GM18517 (cell line): ENCODE data around the gene IL36B.

Experiments
- ATAC-seq: cut with Tn5 transposase; IDR thresholded peaks from one replicate; pipeline ENCODE4 v1.9.1; 2021; ENCODE audit warnings: mild to moderate bottlenecking, moderate library complexity; ENCODE audit not compliant: unreplicated experiment

IL36B gene

GRCh38 chr2:113056521-113056920, 3.9 kb upstream of the IL36B start:
- no peak for ATAC-seq

GRCh38 chr2:113054066-113054465, 1.4 kb upstream of the IL36B start:
- ATAC-seq = no peak

DNA sequence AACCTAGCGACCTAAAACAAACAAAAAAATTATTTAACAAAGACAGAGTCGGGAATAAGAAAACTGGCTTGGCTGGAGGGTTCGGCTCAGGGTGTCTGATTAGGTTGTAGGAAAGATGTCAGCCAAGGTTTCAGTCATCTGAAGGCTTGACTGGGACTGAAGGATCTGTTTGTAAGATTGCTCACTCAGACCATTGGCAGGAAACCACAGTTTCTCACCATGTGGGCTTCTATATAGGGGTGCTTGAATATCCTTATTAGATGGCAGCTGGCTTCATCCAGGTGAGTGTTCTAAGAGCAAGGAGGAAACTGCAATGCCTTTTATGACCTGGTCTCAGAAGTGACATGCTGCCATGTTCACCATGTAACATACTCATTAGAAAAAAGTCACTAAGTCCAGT, 999 bp upstream of the IL36B start:
- ATAC-seq = no peak

- no peak for ATAC-seq
These were observed 1.5 kb downstream of the IL36B start for GRCh38 chr2:113050921-113051895.

DNA sequence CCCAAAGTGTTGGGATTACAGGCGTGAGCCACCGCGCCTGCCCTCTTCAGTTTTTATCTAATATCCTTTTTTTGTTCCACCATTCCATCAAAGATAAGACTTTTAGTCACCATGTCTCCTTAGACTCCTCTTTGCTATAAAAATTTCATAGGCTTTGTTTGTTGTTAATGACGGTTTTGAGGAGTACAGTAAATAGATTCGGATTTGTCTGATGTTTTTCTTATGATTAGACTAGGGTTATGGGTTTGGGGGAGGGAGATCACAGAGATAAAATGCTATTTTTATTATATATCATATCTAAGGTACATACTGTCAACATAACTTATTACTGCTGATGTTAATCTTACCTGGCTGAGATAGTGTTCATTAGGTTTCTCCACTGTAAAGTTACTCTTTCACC, 6.2 kb downstream of the IL36B start:
- ATAC-seq = no peak

- no peak for ATAC-seq
These were observed 10.8 kb downstream of the IL36B start for GRCh38 chr2:113041871-113042270.

- ATAC-seq = no peak
These were observed 12.9 kb downstream of the IL36B start for GRCh38 chr2:113039719-113040118.

DNA sequence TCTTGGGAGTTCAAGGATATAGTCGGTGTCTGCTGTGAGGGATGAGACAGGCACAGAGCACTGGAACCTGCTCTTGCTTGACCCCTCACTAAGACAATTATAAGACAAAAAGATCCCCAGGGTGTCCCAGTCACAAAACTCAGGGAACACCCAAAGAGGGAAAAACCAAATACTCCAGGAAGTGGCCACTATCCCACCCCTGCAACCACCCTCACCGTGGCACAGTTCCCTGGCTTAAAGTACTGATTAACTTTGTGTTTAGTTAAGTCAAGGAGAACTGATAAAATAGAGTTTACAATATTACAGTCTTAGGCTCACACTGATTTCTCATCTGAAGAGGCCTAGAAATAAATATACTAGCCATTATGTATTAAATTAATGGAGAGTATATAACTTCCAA, 13.5 kb downstream of the IL36B start:
- no peak for ATAC-seq

- no peak for ATAC-seq
These were observed 14.4 kb downstream of the IL36B start for GRCh38 chr2:113038291-113038690.

DNA sequence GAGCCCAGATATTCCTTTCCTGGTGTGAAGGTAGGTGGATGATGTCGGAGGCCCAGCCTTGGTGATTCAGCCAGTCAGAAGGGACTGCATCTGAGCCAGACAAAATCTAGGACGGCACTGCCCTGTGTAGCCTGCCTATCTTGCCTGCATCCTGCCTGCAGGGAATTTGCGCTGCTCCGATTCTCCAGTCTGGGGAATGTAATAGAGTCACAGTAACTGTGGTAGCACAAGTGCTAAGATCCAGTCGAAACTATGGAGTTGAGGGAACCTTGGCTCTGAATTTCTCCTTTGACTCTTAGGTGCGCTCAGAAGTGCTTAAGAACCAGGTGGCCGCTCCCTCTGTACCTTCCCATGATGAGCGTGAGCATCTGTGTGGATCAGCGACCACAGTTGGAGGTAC, 15.9 kb downstream of the IL36B start:
- no peak for ATAC-seq

- no peak for ATAC-seq
These were observed 18.7 kb downstream of the IL36B start for GRCh38 chr2:113034016-113034415.

DNA sequence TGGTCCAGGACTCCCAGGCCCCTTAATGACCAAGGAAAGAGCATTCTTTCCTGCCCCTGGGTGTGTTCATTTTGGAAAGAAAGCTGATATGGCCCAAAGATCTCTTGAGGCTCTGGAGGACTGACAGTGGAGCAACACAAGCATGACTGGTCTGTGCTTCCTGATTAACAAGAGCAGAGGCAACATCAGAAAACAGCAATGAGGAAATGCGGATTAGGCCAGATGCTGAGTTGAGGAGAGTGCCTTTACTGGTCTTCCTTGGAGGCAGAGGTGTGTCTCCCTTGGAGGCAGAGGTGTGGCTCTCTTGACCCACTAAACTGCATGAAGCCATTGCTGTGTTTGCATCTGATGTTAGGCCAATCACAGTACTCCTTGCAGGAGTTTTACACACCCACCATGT, 19.9 kb downstream of the IL36B start:
- ATAC-seq = no peak

- ATAC-seq = no peak
These were observed 24.6 kb downstream of the IL36B start for GRCh38 chr2:113028112-113028511.

DNA sequence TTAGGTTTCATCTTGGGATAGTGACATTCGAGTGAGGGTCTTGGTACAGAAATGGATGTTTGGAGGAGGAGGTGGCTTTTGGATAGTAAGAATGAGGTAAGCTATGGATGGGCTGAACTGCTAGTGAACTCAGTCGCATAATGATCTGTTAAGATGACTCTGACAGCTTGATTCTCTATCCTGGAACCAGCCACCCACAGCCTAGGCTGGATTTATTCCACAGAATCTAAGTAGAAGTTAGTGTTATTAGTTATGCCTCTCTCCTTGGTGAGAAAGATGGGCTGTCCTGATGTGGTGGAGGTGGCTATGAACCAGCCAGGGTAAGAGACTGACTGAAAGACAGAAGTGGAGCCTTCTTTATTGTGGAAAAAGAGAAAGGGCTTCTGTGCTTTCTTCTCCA, 25.0 kb downstream of the IL36B start:
- no peak for ATAC-seq

- ATAC-seq = no peak
These were observed 26.9 kb downstream of the IL36B start for GRCh38 chr2:113025737-113026136.

DNA sequence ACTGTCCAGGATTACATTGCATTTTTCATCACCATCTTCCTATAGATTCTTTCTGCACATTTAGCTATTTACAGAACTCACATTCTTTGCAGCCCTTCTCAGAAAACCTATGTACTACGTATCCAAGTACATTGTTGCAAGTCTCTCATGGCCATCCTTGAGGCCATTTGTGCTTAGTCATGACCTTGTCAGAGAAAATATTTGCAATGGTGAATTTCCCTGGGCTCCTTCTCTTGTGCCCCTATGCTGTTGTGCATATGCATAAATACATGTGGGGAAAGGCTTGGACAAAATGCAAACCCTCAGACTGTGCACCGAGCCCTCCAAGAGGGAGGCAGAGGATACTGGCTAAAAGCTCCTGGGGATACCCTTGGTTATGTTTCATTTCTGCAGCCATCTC, 27.9 kb downstream of the IL36B start:
- ATAC-seq = no peak

DNA sequence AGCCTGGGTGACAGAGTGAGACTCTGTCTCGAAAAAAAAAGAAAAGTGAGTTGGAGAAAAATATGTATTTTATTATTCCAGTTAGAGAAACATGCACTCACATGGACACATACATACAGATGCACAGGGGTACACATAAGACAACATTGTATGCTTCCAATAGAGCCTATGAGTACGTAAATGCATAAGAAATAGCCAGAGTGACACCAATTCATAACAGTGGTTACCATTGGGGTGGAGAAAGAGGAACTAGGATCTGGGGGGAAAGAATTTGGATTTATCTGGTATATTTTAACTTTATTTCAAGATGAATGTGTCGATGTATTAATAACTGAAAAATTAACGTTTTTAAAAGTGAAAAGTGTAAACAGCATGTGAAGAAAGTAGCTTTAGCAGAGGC, 31.4 kb downstream of the IL36B start:
- no peak for ATAC-seq

DNA sequence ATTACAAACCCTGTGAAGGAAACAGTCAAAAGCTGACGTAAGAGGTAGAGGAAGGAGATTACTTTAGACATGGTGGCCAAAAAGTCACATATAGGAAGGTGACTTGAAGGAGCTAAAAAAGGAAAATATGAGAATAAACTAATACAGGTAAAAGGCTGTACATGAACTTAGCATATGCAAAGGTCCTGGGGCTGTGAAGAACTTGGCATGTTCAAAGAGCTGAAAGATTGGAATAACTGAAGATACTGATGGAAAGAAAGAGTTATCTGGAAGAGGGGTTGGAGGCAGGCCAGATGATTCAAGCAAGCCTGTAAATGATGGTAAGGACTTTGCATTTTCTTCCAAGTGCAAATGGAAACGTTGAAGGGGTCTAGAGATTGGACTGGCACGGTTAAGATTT, 34.2 kb downstream of the IL36B start:
- ATAC-seq = no peak

GRCh38 chr2:113015655-113016054, 37.0 kb downstream of the IL36B start:
- ATAC-seq = no peak

DNA sequence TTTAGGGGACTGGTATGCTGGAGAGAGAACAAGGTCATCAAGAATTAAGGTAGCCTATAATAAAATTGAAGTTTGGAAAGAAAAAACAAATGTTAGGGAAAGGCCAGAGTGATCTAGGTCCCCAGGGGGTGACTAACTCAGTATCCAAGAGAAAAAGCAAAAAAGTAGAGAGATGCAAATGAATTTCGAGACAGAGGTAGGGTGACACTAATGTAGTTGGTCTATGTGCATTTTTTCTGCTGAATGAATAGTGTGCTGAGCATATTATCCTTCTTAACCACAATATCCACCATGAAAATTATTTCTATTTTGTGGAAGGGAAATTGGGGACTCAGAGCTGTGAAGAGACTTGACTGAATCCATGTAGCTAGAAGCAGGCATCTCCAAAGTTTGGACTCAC, 37.6 kb downstream of the IL36B start:
- ATAC-seq = no peak

DNA sequence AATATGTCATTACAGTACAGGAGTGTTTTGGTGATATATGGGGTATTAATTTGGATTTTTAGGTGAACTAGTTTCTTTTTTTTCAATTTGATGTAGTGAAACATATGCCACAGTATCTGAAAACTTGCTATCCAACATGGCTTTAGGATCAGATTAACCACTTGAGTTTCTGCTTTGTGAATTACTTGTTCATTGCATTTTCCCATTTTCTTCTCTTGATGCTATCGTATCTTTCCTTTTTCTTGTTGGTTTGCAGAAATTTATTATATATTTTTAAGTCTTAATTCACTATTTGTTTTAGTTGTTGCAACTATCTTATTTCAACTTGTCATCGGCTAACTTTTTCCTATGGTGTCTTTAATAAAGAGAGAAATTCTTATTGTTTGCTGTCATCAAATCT, 38.6 kb downstream of the IL36B start:
- ATAC-seq = no peak

DNA sequence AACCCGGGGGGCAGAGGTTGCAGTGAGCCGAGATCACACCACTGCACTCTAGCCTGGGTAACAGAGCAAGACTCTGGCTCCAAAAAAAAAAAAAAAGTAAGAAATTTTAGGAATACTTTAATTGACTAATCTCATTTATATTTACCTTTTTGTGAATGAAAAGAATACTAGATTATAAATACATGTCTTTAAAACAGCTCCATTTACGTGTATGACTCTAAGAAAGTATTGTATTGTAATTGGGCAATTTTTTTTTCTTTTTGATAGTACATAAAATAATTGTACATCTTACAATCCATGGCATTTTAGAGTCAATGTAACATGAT, 39.4 kb downstream of the IL36B start:
- ATAC-seq = no peak
